Bronchial epithelial cell (primary cell): ENCODE results near the gene TPX2. TPM values are rescaled to one million over a fixed set of nuclear protein-coding genes. Genes with fewer than 3 reads are reported as not detected.

Experiments
- DNase-seq: peaks from one replicate; pipeline ENCODE4 v3.0.0-alpha.2; 2010; ENCODE audit warnings: low read depth
- FAIRE-seq: peaks from 2 replicates; lab custom pipeline; 2011; peaks lifted over from hg19 to GRCh38; lab: Jason Lieb, UNC
- H3K27me3 ChIP-seq: 2 replicates; pipeline ENCODE4 v1.5.1; 2011; ENCODE audit warnings: low read length; ENCODE audit not compliant: control insufficient read depth, insufficient read depth
- H3K36me3 ChIP-seq: 2 replicates; pipeline ENCODE4 v1.5.1; 2011; ENCODE audit warnings: low read length; ENCODE audit not compliant: control insufficient read depth, insufficient read depth
- H3K4me3 ChIP-seq: 2 replicates; pipeline ENCODE4 v1.5.1; 2011; ENCODE audit warnings: mild to moderate bottlenecking, low read depth, low read length, control low read depth
- total RNA-seq: library from RNA; depleted of rRNA; stranded (reverse); fragments of >200 nt; gene quantifications from 2 replicates; pipeline ENCODE4 v1.2.1, GENCODE V29; 2014
- TF ChIP-seq, protein P1 (sequence below): IDR thresholded peaks from 2 replicates; pipeline ENCODE4 v1.5.1; 2011; ENCODE audit warnings: mild to moderate bottlenecking, moderate library complexity, low read length, control low read depth, inconsistent platforms; ENCODE audit not compliant: insufficient read depth, severe bottlenecking

The TPX2 gene
- total RNA-seq, 1 donor from 2014 or later = 1.3 TPM

DNA sequence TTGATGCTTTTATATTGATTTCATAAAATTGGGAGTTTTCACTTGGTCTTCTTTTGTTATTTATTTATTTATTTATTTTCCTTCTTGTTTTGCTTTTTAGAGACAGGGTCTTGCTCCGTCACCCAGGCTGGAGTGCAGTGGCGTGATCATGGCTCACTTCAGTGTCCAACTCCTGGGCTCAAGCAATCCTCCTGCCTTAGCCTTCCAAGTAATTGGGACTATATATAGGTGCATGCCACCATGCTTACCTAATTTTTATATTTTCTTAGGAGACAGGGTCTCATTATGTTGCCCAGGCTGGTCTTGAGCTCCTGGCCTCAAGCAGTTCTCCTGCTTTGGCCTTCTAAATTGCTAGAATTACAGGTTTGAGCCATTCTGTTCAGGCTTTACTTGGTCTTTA, 41.7 kb downstream of the TPX2 start:
- Histone ChIP-seq H3K36me3 (peaks cover 2% of the 10 kb centered on the region), H3K27me3 (no peaks in the 10 kb centered on the region)

DNA sequence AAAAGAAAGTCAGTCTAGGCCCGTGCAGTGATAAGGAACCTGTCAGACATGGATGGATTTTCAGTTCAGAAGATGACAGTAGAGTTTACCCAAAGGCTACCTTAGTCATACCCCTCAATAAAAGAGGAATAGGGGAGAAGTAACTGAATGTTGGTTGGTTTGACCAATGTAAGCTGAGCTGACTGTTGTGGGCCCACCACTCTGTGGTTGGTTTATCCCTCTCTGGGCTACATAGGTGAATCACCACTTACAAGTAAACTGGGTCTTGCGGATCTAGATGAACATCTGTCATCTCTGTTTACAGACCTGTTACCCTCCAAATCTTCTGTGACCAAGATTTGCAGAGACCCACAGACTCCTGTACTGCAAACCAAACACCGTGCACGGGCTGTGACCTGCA, 42.9 kb downstream of the TPX2 start:
- H3K27me3 ChIP-seq = no peaks in the 10 kb centered on the region
- FAIRE-seq (no peak), DNase-seq (no peak)
- H3K36me3 ChIP-seq = peaks cover 2% of the 10 kb centered on the region
- H3K4me3 ChIP-seq = no peak overlapping the region
- TF ChIP-seq, protein P1, sequence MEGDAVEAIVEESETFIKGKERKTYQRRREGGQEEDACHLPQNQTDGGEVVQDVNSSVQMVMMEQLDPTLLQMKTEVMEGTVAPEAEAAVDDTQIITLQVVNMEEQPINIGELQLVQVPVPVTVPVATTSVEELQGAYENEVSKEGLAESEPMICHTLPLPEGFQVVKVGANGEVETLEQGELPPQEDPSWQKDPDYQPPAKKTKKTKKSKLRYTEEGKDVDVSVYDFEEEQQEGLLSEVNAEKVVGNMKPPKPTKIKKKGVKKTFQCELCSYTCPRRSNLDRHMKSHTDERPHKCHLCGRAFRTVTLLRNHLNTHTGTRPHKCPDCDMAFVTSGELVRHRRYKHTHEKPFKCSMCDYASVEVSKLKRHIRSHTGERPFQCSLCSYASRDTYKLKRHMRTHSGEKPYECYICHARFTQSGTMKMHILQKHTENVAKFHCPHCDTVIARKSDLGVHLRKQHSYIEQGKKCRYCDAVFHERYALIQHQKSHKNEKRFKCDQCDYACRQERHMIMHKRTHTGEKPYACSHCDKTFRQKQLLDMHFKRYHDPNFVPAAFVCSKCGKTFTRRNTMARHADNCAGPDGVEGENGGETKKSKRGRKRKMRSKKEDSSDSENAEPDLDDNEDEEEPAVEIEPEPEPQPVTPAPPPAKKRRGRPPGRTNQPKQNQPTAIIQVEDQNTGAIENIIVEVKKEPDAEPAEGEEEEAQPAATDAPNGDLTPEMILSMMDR = no peak

More for the DNA sequence above, 41.7 kb downstream of the TPX2 start:
- DNase-seq = no peak
- TF ChIP-seq, protein P1 = no peak
- no peak for FAIRE-seq
- no peak overlapping the region for H3K4me3 ChIP-seq

DNA sequence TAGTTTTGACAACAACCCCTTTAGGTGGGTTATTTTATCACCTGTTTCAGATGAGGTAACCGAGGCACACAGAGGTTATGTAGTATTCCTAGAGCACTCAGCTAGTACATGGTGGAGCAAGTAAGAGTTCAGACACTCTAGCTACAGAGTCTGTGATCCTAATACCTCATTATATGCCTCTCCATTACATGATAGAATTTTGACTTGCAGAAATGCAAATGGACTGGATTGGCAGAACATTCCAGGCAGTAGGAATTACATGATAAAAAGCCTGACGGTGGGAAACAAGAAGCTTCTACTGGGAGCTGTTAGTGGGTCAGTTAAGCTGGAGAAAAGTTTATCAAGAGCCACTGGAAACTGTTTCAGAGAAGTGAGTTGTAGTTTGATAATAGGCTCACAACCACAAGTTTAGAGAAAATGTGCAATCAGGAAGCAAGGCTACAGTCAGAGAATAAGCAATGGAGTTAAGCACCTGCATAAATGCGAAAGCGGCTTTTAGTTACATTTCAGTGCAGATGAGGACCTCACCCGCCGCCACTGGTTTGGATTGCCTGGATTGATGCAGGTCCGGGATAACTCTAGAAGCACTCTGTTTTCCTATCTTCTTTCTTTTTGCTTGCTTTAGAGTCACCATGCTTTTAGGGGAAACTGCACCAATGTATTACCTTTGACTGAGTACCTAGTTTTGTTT, 45.4 kb downstream of the TPX2 start:
- H3K27me3 ChIP-seq = no peaks in the 10 kb centered on the region
- no peak overlapping the region for H3K4me3 ChIP-seq
- FAIRE-seq (no peak), DNase-seq (no peak)
- TF ChIP-seq, protein P1 = no peak
- peaks cover 2% of the 10 kb centered on the region for H3K36me3 ChIP-seq

DNA sequence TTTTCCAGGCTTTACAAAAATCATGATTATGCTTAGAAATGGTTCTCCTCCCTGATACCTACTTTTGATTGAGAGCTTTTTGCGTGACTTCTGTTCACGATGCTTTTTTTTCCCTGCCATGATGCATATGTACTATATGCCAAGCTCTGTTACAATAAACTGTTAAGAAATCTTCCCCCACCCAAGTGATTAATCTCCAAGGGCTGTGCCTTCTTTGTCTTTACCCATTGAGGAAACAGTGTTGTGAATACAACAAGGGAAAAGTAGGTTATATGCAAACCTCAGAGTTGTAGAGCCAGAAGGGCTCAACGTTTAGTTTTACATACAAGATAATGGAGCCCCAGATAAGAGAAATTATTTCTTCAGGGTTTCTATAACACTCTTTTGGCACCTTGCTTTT, 46.0 kb downstream of the TPX2 start:
- Histone ChIP-seq H3K36me3 (peaks cover 2% of the 10 kb centered on the region), H3K27me3 (no peaks in the 10 kb centered on the region), H3K4me3 (no peak overlapping the region)
- FAIRE-seq (no peak), DNase-seq (peak; percentile 29)
- TF ChIP-seq, protein P1 = no peak

DNA sequence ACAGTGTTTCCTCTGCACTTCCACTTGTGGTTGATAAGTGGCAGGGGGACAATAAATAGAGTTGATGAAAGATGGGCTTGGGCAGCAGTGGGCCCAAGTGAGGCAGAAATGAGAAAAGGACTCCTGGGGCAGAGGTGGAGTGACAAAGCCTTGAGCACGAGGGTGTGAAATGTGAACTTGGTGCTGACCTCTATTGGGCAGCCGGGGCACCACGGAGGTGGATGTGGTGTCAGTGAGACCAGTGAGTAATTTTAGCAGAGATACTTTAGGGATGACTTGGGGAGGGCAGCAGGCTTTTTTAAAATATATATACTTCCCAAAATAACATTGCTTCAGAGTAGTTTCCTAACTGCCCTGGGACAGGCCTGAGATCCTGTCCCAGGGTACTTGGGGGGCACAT, 49.5 kb downstream of the TPX2 start:
- H3K4me3 ChIP-seq = no peak overlapping the region
- FAIRE-seq (no peak), DNase-seq (no peak)
- no peaks in the 10 kb centered on the region for H3K27me3 ChIP-seq
- TF ChIP-seq, protein P1 = no peak
- H3K36me3 ChIP-seq = no peaks in the 10 kb centered on the region

DNA sequence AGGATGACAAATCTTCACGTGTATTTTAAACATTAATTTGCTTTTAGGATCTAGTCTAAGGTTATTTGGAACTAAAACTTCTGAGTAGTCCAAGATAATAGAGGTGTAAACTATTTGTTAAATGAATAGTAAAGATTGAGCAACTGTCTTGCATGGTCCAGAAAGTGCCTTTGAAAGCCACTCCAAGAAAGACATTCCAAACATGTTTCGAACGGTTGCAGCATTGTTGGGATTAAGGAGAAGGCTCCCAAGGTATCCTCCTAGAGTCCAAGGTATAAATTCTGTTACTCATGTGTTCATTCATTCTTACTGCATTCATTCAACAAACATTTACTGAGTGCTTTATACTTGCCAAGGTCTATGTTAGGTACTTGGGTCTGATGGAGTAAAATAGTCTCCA, 51.3 kb downstream of the TPX2 start:
- no peak overlapping the region for H3K4me3 ChIP-seq
- no peaks in the 10 kb centered on the region for H3K27me3 ChIP-seq
- peaks cover 2% of the 10 kb centered on the region for H3K36me3 ChIP-seq
- FAIRE-seq = no peak
- TF ChIP-seq, protein P1 = no peak
- no peak for DNase-seq
